Measurements from ENCODE around the gene APRT.

- TF ChIP-seq CTCF (IDR thresholded peaks at IDR 0.05; ENCODE audit: borderline replicate concordance, extremely low read depth, low read length, poor library complexity, severe bottlenecking) (no peak), EZH2 (IDR thresholded peaks at IDR 0.05; ENCODE audit: borderline replicate concordance, low read depth, low read length, severe bottlenecking) (no peak)
Measured at GRCh38 chr16:88847654-88848053, 35.9 kb upstream of the APRT start.
